ENCODE results near the gene MIER1.

DNA sequence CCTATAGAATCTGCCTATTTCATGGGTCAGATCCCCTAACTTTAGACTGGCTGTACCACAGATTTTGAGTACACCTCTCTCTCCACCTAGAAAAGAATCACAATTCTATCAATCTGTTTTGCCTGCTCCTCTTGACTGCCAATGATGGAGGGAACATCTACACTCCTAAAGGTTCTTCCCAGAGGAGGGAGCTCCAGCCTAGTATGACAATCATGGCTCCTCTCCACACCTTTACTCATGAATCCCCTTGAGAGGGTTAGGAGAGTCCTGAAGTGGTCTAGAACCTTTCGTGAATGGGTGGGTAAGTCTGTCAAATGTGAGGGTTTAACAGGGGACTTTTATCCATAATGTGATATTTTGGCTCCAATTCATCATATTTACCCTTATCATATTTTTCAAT lies 48.1 kb upstream of the MIER1 start:
- TF ChIP-seq, protein P1, sequence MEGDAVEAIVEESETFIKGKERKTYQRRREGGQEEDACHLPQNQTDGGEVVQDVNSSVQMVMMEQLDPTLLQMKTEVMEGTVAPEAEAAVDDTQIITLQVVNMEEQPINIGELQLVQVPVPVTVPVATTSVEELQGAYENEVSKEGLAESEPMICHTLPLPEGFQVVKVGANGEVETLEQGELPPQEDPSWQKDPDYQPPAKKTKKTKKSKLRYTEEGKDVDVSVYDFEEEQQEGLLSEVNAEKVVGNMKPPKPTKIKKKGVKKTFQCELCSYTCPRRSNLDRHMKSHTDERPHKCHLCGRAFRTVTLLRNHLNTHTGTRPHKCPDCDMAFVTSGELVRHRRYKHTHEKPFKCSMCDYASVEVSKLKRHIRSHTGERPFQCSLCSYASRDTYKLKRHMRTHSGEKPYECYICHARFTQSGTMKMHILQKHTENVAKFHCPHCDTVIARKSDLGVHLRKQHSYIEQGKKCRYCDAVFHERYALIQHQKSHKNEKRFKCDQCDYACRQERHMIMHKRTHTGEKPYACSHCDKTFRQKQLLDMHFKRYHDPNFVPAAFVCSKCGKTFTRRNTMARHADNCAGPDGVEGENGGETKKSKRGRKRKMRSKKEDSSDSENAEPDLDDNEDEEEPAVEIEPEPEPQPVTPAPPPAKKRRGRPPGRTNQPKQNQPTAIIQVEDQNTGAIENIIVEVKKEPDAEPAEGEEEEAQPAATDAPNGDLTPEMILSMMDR (IDR thresholded peaks at IDR 0.05): no peak
- no peak for TF ChIP-seq POLR2A (IDR thresholded peaks at IDR 0.05; ENCODE audit: low read depth)
